ENCODE measurements around the gene MAML3.

GRCh38 chr4:139684351-139684750 lies 469.6 kb downstream of the MAML3 start:
- TF ChIP-seq POLR2A (IDR thresholded peaks at IDR 0.05), result no peak
- no peak for TF ChIP-seq POLR2AphosphoS5 (IDR thresholded peaks at IDR 0.05)

Data from upper lobe of left lung (tissue), 4 donors.